Activated T-cell treated with anti-CD3 and anti-CD28 coated beads, Interleukin-2, amount 50 U/mL, for 1 hour (primary cell): ENCODE results near the gene TMCC1.
"Not testable (repeated sequence)": the region's sequence is repeated elsewhere in the genome, so short reads cannot be mapped to it uniquely, and the experiment has no call there.

ENCODE experiments used
- DNase-seq: peaks from one replicate; pipeline ENCODE4 v3.0.0-alpha.2; 2020

Gene TMCC1

DNA sequence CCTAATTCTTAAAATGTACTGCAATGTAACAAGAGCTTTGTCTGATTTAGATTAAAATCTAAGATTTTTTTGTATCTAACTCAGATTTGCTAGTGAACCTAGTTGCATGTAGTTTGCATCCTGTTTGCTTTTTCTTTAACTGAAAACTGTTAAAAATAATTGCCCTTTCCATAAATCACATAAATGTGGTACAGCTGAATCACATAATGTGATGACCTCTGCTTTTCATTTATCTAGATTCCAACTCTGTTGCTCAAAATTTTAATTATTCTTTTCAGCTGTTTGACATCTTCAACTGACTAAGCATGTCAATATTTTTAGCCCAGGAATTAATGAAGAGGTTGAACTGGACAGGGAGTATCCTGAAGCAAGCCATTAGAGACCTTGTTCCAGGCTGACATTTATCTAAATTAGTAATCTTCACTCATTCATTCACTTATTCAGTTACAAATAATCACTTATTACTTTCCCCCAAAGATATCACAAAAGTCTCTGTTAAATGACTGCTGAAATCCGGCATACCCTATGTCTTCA, 185.1 kb downstream of the TMCC1 start:
- DNase-seq, result no peak

DNA sequence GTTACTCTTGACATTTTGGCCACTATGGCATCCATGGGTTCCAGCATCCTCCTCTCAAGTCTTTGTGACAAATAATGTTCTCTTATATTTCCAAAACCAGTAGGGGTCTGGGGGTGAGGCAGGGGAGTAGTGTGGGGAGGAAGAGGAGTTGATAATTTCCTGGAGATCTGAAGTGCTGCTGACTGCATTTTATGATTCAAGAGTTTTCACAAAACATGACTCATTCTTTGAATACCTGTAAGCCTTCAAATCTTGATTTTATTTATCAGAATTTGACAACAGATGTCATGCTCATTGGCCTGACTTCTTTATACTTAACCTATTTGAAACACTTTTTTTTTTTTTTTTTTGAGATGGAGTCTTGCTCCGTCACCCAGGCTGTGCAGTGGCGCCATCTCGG, 188.2 kb downstream of the TMCC1 start:
- DNase-seq, result no peak

DNA sequence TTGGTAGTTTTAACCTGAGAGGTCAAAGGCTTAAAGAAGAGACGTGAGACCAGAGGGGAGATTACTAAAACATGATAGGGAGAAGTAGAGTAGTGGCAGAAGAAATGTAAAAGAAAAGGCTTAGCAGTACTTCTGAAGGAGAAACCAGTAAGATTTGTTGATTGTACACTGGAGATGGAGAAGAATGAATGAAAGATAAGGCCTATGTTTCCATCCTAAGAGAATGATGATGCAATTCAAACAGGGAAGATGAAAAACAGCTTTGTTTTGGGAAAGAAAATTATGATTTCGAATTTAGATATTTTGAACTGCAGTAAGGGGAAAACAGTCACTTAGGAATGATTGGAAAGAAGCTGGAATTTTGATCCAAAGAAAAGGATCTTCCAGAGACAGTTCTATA, 189.6 kb downstream of the TMCC1 start:
- no peak for DNase-seq

DNA sequence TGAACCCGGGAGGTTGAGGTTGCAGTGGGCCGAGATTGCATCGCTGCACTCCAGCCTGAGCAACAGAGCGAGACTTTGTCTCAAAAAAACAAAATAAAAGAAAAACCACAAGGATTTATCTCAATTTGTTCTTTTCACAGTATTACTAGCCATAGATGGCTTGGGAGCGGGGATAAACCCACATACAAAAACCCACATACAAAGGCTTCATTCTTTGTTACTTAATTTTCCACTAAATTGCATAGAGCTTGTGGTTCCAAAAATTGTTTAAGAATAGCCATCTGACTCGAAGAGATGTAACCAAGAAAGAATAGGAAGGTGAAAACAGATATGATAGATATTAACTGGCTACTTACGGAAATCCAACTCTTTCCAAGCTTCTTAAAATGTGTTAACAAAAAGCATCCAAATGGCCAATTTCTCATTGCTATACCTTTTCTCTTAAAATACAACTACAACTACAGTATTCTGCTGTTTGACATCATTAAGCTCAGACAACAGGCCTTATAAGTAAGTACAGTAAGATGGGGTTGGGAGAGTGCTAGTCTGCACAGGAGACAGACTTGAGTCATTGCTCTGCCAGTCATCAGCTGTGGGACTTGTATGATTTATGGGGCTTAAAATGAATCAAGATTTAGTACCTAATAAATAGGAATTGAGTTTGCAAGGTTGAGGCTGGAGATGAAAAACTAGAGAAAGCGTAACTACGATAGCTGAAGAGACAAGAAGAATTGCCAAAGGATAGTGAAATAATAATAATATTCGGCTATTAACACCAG, 190.4 kb downstream of the TMCC1 start:
- DNase-seq, result no peak

DNA sequence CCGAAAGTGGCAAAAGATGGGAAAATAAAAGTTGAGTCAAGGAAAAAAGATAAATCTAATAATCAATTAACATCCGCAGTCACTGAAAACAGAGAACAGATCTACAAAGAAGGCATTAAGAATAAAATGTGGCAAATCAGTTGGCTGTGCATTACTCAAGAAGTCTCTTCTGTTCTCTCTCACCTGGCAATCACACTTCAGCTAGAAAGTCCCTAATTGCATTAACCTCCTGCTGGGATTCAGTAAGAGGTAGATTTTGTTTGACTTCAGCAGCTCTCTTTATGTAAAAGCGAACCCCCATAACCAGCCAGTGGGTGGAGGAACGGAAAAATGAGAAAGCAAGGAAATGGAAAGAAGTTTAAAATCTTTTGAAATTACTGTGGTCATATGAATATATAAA, 192.3 kb downstream of the TMCC1 start:
- DNase-seq, result no peak

DNA sequence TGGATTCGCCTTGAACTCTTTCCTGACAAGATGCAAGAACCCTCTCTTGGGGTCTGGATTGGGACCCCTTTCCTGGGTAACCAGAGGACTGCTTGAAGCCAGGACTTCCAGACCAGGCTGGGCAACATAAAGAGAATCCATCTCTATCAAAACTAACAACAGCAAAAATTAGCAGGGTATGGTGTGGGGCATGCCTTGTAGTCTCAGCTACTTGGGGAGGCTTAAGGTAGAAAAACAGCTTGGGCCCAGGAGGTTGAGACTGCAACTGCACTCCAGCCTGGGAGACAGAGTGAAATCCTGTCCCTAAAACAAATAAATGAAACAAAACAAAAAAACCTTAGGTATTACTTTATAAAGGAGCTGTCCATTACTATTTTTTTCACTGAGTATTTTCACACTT, 193.9 kb downstream of the TMCC1 start:
- no peak for DNase-seq

DNA sequence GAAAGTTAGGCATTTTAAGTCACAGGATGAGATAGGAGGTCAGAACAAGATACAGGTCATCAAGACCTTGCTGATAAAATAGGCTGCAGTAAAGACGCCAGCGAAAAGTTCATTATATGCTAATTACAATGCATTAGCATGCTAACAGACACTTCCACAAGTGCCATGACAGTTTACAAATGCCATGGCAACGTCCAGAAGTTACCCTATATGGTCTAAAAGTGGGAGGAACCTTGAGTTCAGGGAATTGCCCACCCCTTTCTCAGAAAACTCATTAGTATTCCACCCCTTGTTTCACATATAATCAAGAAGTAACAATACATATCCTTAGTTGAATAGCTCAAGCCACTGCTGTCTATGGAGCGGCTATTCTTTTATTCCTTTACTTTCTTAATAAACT, 194.3 kb downstream of the TMCC1 start:
- DNase-seq, result no peak

DNA sequence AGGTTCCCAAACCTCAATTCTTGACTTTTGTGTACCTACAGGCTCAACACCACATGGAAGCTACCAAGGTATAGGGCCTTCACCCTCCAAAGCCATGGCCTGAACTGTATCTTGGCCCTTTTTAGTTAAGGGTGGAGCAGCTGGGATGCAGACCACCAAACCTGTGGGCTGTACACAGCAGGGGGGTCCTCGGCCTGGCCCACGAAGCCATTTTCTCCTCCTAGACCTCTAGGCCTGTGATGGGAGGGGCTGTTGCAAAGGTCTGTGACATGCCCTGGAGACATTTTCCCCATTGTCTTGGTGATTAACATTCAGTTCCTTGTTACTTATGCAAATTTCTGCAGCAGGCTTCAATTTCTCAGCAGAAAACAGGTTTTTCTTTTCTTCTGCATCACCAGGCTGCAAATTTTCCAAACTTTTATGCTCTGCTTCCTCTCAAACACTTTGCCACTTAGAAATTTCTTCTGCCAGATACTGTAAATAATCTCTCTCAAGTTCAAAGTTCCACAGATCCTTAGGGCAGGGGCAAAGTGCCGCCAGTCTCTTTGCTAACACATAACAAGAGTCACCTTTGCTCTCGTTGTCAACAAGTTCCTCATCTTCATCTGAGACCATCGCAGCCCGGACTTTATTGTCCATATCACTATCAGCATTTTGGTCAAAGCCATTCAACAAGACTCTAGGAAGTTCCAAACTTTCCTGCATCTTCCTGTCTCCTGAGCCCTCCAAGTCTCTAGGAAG, 196.1 kb downstream of the TMCC1 start:
- no peak for DNase-seq

DNA sequence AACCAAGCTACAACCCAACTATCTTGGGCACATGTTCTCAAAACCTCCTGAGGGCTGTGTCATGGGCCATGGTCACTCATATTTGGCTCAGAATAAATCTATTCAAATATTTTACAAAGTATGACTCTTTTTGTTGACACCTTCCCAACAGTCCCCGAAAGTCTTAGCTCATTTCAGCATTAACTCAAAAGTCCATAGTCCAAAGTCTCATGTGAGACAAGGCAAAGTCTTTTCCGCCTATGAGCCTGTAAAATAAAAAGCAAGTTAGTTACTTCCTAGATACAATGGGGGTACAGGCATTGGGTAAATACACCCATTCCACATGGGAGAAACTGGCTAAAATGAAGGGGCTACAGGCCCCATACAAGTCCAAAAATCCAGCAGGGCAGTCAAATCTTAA, 197.1 kb downstream of the TMCC1 start:
- not testable (repeated sequence) for DNase-seq

DNA sequence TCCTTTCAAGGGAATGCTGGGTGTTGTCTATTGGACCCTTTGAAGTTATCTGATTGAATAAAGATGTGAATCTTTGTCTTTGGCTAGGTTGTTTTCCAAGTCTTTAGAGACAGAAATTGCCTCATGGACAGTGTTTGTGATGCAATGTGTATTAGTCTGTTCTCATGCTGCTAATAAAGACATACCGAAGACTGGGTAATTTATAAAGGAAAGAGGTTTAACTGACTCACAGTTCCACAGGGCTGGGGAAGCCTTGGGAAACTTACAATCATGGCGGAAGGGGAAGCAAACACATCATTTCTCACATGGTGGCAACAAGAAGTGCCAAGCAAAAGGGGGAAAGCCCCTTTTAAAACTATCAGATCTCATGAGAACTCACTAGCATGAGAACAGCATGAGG, 198.3 kb downstream of the TMCC1 start:
- no peak for DNase-seq

DNA sequence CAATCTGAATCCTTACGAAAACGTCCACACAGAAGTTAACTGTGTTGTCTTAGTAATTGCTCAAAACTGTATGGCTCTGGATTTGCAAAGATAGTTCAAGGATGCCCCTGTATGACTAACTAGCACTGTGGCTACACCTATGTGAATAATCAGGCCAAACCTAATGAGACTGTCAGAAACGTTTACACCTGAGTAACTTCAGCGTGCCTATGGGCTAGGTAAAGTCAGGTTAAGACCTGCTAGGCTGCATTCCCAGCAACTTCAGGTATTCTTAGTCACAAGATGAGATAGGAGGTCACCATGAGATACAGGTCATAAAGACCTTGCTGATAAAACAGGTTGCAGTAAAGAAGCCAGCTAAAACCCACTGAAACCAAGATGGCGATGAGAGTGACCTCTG, 199.3 kb downstream of the TMCC1 start:
- DNase-seq, result no peak

DNA sequence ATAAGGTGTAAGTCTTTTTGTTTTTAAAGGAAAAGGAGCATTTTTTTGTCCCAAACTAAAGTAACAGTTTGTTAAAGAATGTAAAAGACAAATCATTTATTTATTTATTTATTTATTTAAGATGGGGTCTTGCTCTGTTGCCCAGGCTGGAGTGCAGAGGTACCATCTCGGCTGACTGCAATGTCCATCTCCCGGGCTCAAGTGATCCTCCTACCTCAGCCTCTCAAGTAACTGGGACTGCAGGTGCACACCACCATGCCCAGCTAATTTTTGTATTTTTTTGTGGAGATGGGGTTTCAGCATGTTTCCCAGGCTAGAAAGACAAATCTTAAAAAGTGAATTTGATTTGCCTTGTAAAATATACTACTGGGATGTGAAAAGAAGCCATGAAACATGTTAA, 200.8 kb downstream of the TMCC1 start:
- DNase-seq, result no peak

DNA sequence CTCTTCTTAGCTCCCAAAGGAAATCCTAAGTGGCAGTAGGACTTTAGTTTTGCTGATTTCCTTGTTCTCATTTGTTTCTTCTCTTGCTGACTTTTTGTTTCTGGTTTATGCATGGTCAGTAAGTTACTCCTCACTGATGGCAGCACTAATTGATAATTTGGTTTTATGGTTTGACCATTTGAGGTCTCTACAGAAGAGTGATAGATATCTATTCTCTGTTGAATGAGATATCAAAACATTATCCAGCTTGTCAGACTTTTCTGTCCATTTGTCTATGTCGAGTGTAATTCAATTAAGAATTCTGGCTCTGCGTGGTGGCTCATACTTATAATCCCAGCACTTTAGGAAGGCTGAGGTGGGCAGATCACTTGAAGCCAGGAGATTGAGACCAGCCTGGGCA, 202.5 kb downstream of the TMCC1 start:
- DNase-seq, result no peak

DNA sequence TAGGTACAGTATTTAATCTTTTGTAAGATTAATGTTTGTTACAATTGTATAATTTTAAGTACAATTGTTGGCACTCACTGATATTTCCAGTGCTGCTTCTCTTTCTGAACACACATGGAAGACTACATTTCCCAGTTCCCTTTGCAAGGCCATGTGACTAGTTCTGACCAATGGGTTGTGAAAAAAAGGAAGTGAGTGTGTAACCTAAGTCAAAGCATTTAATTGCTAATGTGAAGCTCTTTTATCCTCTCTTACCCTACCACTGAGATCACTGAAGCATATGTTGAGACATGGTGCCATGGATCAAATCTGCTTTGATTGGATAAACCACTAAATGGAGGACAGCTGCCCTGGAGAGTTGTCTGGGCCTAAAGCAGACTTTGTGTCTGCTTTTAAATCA, 203.1 kb downstream of the TMCC1 start:
- no peak for DNase-seq

DNA sequence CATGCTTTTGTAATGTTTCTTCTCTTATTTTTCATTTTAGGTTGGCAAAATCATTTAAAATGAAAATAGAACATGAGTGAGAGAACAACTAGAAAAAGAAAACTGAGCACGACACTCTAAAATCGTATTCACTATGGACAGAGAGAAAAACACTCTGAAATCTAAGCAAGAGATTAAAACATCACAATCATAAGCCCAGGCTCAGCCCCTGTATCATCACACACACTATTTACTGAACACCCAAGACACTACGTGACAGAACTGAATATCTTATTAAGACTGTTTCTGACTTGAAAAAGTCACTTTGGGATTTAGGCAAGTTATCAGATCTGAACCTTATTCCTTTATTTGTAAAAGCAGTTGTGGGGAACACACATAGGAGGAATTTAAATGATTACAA, 204.5 kb downstream of the TMCC1 start:
- no peak for DNase-seq

DNA sequence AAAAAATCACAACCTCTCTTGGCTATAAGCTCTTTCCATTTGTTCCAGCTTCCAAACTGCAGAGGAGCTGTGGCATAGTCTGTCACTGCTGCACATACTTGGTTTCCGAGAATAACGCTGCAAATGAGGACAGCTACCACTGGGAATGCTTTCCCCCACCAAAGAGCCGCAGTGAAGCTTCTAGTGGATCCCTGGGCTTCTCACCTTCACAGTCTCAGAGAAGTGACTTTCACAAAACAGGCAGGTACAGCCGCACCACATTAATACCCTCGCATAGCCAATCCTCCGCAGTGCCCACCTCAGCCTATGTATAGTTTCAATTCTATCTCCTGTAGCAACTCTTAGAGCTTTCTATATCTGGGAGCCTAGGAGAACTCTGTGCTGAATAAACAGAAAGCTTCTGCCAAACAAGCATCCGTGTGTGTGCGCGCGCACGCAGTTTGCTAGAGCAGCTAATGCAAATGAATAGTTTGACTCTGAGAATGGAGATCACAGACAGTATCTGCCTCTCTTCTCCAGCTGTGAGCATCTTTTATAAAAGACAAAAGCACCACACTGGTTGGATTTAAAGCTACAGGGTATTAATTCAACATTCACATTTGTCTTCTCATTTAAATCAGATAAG, 205.1 kb downstream of the TMCC1 start:
- DNase-seq, result no peak

DNA sequence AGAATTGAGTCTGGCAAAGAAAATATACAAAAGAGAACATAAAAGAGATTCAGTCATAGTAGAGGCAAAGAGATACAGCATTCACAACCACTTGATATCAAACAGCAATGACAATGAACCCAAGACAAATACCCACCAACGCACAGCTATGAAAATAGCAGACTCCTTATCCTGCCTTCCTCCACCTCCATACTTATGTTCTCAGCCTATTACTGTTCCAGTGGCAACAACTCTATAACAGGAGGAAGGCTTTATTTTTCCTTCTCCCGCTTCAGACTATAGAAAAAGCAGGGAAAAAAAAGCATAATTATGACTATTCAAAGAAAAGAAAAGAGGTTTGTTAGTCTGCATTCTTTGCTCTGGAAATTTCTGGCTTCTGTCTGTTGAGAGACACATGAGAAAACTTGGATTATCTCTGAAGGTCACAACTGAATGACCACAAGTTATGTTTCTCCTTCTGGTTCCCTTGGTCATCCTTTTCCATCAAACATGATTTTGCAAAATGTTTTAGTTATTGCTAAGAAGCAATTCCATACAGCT, 205.9 kb downstream of the TMCC1 start:
- DNase-seq, result no peak

DNA sequence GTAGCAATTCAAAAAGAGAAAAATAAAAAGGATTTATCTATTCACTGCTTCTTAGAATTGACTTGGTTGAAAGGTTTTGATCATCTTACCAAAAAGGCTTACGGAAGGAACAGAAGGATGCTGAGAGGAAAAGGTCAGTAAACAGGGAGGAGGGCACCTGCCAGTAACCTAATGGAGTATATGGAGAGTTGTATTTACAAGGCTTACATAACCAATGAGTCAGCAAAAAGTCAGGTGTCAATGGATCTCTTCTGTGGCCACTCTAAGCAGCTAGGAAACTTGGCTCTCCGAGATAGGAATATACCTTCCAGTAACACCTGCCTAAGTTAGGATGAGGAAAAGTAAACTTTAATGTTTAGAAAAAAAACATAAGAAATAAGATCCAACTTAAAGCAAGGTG, 206.6 kb downstream of the TMCC1 start:
- no peak for DNase-seq

DNA sequence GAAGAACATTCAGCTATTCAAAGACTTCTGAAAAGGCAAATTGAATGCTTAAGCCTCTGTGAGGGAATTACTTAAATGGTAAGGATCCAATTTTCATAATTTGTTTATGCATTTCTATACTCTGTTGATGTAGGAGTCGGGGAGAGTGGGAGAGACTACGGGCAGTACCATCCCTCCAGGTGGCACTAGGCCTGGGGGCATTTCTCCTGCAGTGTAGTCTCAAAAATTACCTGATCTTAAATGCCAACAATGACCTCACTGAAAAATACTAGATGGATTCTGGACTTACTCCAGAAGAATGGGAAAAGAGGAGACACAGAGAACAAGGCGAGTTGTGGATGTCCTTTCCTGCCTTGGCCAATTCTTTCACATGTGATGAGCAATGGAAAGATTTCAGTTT, 209.2 kb downstream of the TMCC1 start:
- no peak for DNase-seq

DNA sequence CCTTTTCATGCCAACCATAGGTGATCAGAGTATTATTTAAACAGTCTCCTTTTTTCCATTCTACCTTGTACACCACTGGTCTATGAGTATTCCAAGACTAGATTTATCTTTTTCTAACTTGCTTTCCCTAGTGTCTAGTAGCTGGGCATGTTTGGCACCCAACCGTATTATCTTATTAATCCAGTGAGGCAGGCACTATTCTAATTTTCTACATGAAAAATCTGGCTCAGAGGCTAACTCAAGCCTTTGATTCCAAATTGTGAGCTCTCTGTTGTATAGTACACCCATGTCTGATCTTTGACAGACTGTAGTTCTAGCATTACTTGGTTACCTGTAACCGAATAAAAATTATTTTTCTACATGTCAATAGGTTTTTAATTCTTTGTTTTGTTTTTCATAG, 210.3 kb downstream of the TMCC1 start:
- no peak for DNase-seq

DNA sequence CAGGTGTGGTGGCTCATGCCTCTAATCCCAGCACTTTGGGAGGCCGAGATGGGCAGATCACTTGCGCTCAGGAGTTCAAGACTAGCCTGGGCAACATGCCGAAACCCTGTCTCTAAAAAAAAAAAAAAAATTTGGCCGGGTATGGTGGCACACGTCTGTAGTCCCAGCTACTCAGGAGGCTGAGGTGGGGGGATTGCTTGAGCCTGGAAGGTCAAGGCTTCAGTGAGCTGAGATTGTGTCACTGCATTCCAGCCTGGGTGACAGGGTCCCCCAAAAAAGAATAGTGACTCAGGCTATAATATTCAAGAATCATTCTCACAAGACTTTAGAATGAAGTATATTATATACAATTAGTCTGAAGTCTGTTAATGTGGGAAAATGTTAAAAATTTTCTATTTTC, 216.5 kb downstream of the TMCC1 start:
- DNase-seq, result no peak

DNA sequence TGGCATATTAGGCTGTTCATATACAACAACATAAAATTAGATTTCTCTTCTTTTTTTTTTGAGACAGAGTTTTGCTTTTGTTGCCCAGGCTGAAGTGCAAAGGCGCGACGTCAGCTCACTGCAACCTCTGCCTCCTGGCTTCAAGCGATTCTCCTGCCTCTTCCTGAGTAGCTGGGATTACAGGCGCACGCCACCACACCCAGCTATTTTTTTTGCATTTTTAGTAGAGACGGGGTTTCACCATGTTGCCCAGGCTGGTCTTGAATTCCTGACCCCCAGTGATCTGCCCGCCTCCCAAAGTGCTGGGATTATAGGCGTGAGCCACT, 218.8 kb downstream of the TMCC1 start:
- not testable (repeated sequence) for DNase-seq

DNA sequence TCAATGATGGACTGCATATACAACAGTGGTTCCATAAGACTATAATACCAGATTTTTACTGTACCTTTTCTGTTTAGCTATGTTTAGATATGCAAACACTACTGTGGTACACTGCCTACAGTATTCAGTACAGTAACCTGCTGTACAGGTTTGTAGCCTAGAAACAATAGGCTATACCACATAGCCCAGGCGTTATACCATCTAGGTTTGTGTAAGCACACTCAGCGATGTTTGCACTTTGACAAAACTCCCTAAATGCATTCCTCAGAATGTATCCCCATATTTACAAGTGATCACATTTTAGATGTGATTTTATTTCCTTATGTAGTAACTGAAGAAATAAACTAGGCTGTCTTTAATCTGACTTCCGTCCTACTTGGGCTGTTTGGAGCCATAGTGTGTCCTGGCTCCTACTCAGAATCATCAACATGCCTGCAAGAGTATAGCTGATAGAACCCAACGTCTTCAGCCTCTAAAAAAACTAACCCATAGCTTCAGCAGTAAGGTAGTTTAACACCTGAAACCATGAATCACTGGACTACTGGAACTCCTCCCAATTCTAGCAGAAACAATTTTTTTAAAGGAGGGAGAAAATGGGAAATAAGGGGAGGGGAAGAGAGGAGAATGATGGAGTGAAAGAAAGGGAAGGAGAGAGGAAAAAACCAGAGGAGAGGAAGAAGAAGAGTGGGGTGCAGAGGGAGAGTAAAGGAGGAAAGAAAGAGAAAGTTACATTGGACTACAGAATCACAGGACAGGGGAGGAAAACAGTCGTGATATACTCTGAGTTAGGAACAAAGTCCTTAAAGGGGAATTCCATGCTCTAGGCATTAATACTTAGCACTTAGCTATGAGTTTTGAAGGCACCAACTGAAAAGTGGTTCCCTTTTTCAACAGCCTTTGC, 219.4 kb downstream of the TMCC1 start:
- no peak for DNase-seq
